Activated CD8-positive, alpha-beta memory T cell treated with anti-CD3 and anti-CD28 coated beads, Interleukin-2, amount 50 U/mL, for 1 hour (primary cell): ENCODE data around the gene ABCA7.

Source experiments
- DNase-seq: peaks from one replicate; pipeline ENCODE4 v3.0.0-alpha.2; 2020; ENCODE audit errors: extremely low read depth

ABCA7 gene

DNA sequence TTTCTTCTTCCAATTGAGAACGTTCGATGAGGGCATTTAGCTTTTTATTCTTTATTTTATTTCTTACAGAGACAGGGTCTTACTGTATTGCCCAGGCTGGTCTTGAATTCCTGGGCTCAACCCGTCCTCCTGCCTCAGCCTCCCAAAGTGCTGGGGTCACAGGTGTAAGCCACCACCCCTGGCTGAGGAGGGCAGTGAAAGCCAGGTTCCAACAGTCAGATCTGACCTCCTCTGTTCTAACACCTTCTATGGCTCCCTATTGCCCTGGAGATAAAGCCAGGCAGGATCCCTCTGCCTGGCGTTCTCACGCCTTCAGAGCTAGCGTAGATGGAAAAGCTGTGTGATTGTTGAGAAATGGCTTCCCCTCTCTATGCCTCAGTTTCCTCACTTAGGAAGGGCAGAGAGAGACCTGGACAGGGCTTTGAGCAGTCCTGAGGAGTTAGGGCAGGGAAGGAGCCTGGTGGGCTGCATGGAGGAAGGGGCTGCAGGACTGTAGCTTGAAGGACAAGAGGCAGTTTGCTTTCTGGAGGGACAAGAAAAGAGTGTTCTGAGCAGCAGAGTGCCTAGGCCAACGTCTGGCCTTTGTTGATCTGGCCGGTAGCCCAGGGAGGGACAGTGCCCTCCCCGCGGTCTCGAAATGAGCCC is 32.6 kb downstream of the ABCA7 start:
- DNase-seq = no peak

DNA sequence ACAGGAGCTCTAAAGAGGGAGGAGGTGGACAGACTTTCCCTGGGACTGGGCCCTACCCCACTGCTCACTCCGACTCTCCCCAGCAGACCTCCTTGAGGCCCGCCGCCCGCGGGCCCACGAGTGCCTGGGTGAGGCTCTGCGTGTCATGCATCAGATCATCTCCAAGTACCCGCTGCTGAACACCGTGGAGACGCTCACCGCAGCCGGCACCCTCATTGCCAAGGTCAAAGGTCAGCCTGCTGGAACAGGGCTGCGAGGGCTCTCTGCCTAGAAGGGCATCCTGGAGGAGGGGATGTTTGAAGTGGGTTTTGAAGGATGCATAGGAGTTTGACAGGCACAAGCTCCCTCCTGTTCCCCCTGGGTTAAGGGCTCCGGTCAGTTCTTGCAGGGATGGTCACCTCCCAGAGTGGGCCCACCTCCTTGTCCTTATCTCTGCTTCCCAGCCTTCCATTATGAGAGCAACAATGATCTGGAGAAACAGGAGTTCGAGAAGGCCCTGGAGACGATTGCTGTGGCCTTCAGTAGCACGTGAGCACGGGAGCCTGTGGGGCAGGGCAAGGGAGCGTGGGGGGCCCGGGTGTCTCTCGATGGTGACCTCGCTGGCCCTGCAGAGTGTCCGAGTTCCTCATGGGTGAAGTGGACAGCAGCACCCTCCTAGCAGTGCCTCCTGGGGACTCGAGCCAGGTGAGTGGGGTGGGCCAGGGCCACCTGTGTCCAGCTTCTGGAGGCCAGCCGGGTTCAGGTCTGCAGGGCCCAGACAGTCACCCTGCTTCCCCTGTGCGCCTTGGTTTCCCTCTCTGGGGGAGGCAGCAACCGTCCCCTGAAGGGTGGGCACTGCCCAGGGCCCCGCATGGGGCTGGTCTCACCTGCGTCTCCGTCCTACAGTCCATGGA is 33.4 kb downstream of the ABCA7 start:
- no peak for DNase-seq

- DNase-seq = no peak
Observed at GRCh38 chr19:1073956-1074517, 34.1 kb downstream of the ABCA7 start.

- DNase-seq = peak; percentile 99
Observed at GRCh38 chr19:1074544-1075283, 34.8 kb downstream of the ABCA7 start.

GRCh38 chr19:1076046-1076386 is 36.1 kb downstream of the ABCA7 start:
- DNase-seq = no peak

DNA sequence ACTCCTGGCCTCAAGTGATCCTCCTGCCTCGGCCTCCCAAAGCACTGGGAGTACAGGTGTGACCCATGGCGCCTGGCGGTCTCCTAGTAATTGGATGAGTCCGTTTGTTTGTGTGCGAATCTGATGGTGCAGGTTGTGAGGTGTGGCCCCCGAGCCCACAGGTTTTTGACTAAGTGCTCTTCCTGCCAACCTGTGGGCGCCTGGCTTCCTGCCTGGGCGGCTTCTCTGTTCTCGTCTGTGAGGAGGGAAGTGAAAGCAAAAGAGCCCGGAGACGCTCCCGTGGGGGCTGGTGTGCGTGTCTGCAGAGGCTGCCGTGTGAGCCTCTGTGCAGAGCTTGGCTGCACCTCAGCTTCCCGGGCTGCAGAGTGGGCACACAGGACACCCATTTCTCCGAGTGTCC is 37.0 kb downstream of the ABCA7 start:
- peak; percentile 90 for DNase-seq

GRCh38 chr19:1079566-1080111 is 39.7 kb downstream of the ABCA7 start:
- DNase-seq = no peak

GRCh38 chr19:1080360-1081161 is 40.7 kb downstream of the ABCA7 start:
- no peak for DNase-seq

GRCh38 chr19:1081301-1082164 is 41.6 kb downstream of the ABCA7 start:
- no peak for DNase-seq

DNA sequence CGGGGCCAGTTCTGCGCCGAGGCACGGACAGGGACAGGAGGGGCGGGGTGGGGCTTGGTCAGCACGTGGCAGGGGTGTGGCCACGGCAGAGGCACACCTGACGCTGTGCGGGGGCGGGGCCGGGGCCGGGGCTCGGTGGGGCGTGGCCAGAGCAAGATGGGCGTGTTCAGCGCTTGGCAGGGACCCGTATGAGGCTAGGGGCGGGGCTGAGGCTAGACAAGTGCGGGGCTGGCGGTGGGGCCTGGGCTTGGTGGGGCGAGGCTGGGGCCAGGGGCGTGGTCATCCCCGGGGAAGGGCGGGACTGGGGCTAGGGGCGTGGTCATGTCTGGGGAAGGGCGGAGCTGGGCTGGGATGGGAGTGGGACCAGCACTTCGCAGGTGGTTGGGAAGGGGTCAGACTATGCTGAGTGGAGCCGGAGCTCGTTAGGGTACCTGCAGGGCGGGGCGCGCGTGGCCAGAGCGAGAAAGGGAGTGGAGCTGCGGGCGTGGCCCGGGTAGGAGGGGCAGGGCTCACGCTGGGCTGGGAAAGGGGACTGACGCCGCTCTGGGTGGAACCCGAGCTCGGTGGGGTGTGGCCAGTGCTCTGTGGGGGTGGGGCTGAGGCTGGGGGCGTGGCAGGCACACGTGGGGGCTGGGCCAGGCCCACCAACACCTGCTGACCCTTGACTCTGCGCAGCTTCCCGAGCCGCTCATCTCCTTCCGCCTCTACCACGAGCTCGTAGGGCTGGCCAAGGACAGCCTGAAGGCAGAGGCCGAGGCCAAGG is 42.4 kb downstream of the ABCA7 start:
- peak; percentile 66 for DNase-seq

- no peak for DNase-seq
Observed at GRCh38 chr19:1082928-1083816, 43.3 kb downstream of the ABCA7 start.

DNA sequence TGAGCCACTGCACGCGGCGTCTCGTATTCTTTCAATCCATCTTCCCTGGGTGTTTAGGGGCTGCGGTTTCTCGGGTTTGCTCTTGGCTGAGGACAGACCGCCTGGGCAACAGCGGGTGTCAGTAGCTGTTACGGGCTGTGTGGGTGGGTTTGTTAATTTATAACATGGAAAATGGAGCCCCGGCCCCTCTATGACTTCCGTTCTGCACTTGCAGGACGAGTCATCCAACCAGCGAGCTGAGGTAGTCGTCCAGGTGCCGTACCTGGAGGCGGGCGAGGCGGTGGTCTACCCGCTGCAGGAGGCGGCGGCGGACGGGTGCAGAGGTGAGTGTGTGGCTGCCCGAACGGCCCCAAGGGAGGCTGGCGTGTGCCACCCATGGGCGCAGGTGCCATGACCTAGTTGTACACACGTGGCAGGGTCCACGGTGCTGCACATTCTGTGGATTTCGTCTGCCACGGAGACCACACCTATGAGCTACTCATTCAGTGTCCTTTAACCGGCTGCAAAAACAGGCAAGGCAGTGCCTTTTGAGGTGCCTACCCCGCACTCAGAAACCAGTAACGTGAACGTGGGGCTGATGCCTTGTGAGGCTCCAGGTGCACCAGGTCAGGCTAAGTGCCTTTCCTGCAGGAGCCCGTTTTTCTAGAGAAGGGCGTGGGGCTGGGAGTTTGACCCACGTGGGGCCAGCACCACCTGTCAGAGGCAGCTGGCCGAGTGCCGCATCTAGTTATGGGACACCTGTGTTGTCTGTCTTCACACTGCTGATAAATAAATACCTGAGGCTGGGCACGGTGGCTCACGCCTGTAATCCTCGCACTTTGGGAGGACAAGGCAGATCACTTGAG is 44.3 kb downstream of the ABCA7 start:
- no peak for DNase-seq

DNA sequence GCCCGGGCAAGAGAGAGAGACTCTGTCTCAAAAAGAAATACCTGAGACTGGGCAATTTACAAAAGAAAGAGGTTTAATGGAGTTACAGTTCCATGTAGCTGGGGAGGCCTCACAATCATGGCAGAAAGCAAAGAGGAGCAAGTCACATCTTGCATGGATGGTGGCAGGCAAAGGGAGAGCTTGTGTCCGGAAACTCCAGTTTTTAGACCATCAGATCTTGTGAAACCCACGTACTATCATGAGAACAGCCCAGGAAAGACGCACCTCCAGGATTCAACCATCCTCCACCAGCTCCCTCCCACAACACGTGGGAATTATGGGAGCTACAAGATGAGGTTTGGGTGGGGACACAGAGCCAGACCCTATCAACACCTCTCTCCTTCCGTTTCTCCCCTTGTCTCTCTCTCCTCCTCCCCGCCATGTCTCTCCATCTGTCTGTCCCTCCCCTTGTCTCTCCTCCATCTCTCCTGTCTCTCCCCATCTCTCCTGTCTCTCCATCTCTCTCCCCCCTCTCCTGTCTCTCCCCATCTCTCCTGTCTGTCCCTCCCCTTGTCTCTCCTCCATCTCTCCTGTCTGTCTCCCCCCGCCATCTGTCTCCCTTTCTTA is 45.2 kb downstream of the ABCA7 start:
- DNase-seq = no peak

DNA sequence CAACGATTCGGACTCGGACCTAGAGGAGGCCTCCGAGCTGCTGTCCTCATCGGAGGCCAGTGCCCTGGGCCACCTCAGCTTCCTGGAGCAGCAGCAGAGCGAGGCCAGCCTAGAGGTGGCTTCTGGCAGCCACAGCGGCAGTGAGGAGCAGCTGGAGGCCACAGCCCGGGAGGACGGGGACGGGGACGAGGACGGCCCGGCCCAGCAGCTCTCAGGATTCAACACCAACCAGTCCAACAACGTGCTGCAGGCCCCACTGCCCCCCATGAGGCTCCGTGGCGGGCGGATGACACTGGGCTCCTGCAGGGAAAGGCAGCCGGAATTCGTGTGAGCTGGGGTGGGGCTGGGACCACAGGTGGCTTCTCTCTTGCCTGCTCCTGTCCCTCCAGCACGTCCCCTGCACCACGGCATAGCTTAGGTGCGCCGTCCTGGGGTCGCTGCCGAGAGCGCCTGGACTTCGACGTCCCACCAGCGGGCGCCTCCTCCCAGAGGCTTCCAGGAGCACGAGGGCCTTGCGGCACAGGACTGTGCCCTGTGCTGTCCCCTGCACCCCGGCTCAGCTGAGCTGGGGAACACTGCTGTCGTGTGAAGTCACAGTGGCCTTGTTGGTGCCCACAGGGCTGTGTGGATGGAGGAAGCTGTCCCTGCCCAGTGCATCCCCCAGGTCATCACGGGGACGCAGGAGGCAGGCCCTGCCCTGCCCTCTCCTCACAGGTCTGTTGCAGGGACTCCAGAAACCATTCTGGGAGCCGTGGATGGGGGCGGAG is 46.0 kb downstream of the ABCA7 start:
- no peak for DNase-seq

DNA sequence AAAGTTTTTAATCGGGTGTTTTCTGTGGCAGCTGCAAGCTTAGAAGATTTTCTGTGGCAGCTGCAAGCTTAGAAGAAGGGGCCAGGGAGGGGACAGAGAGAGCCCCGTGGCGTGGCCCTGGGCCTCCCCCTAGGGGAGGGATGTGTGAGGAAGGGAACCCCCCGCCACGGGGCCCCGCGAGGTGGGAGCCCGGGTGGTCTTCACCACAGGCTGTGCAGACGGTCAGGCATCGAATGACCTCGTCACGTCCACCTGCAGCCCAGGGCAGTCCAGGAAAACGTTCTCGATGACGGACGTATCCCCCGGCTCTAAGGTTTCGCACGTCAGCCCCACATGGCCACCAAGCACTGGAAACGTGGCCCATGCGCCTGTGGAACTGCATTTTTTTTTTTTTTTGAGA is 46.7 kb downstream of the ABCA7 start:
- no peak for DNase-seq

- DNase-seq = no peak
Observed at GRCh38 chr19:1087813-1088415, 48.0 kb downstream of the ABCA7 start.
